ENCODE data around the gene GOT2.
"Not testable (repeated sequence)": the region's sequence is repeated elsewhere in the genome, so short reads cannot be mapped to it uniquely, and the experiment has no call there.

GOT2 gene

GRCh38 chr16:58716468-58716867 lies 17.6 kb downstream of the GOT2 start:
- DNase-seq, result no peak

GRCh38 chr16:58713742-58714141 lies 20.4 kb downstream of the GOT2 start:
- no peak for DNase-seq

GRCh38 chr16:58709333-58709732 lies 24.8 kb downstream of the GOT2 start:
- DNase-seq, result no peak

- no peak for DNase-seq
These were observed 35.0 kb downstream of the GOT2 start for GRCh38 chr16:58699151-58699550.

GRCh38 chr16:58695368-58695767 lies 38.7 kb downstream of the GOT2 start:
- DNase-seq, result no peak

GRCh38 chr16:58692450-58692849 lies 41.7 kb downstream of the GOT2 start:
- no peak for DNase-seq

GRCh38 chr16:58686985-58687706 lies 47.0 kb downstream of the GOT2 start:
- not testable (repeated sequence) for DNase-seq

GRCh38 chr16:58685084-58685449 lies 49.0 kb downstream of the GOT2 start:
- DNase-seq, result no peak

- peak; percentile 60 for DNase-seq
These were observed 49.6 kb downstream of the GOT2 start, which contains the start of gene SLC38A7 for GRCh38 chr16:58684354-58685083. SLC38A7 (minus strand) TSS chr16:58684770; CDS start chr16:58680126, 4,644 bp downstream.

GRCh38 chr16:58684001-58684353 lies 50.1 kb downstream of the GOT2 start:
- DNase-seq, result no peak

- no peak for DNase-seq
These were observed 54.4 kb downstream of the GOT2 start for GRCh38 chr16:58679763-58680162.

- no peak for DNase-seq
These were observed 55.4 kb downstream of the GOT2 start for GRCh38 chr16:58678716-58679115.

- no peak for DNase-seq
These were observed 55.8 kb downstream of the GOT2 start for GRCh38 chr16:58678269-58678668.

GRCh38 chr16:58670946-58671583 lies 63.1 kb downstream of the GOT2 start:
- DNase-seq, result no peak

GRCh38 chr16:58670177-58670576 lies 63.9 kb downstream of the GOT2 start:
- no peak for DNase-seq

- no peak for DNase-seq
These were observed 68.9 kb downstream of the GOT2 start for GRCh38 chr16:58665200-58665599.

GRCh38 chr16:58661199-58661830 lies 72.8 kb downstream of the GOT2 start:
- DNase-seq, result no peak

GRCh38 chr16:58659911-58660310 lies 74.2 kb downstream of the GOT2 start:
- not testable (repeated sequence) for DNase-seq

GRCh38 chr16:58658796-58659211 lies 75.3 kb downstream of the GOT2 start:
- DNase-seq, result no peak

All from activated CD4-positive, alpha-beta T cell treated with anti-CD3 and anti-CD28 coated beads for 1 hour (primary cell).